SK-N-SH (cell line): ENCODE data around the gene ZFAND6. TPM values are rescaled to one million over a fixed set of nuclear protein-coding genes. Genes with fewer than 3 reads are reported as not detected.

ENCODE experiments used
- CTCF ChIA-PET: fragments of 300-600, 350-600 bp; formaldehyde crosslinking; extraction: SDS; loops from one replicate; lab custom pipeline; 2021; lab: Yijun Ruan, JAX
- POLR2A ChIA-PET: fragments of 350-600 bp; sonication (Branson Sonifier 250); formaldehyde crosslinking; extraction: SDS; loops from one replicate; lab custom pipeline; 2020; ENCODE audit warnings: antibody characterized with exemption, inconsistent platforms; lab: Yijun Ruan, JAX
- DNase-seq: peaks from one replicate; pipeline ENCODE4 v3.0.0; 2012
- H2AFZ ChIP-seq: fragments of 200-600 bp; sonication (generic); 2 replicates; pipeline ENCODE4 v1.8.1; 2016; ENCODE audit warnings: antibody characterized with exemption, mild to moderate bottlenecking, low read depth
- H3F3A ChIP-seq: fragments of 200-600 bp; sonication (generic); replicated peaks from 2 replicates; pipeline ENCODE3; 2016; ENCODE audit warnings: antibody characterized with exemption, mild to moderate bottlenecking; ENCODE audit not compliant: insufficient read depth
- H3K27ac ChIP-seq, 2 experiments: fragments of 200-500 bp in 1 of 2; fragments of 200-600 bp in 1 of 2; sonication (Bioruptor generic) in 1 of 2; sonication (generic), shearing (Covaris generic) in 1 of 2; 2 replicates each; pipeline versions ENCODE4 v1.5.1 to v1.6.1; 2014 to 2016; ENCODE audit warnings: low read depth in 2 of 2, inconsistent platforms in 1 of 2, low read length in 1 of 2, mild to moderate bottlenecking in 1 of 2, mixed read lengths in 1 of 2
- H3K27me3 ChIP-seq: fragments of 200-600 bp; sonication (generic), shearing (Covaris generic); 2 replicates; pipeline ENCODE4 v1.6.1; 2016; ENCODE audit warnings: mixed run types; ENCODE audit not compliant: insufficient read depth
- H3K36me3 ChIP-seq, 2 experiments: fragments of 200-500 bp in 1 of 2; fragments of 200-600 bp in 1 of 2; sonication (Bioruptor generic) in 1 of 2; sonication (generic) in 1 of 2; replicated peaks in 1 of 2; 2 replicates each; pipeline versions ENCODE3 to v1.5.1; 2014 to 2016; ENCODE audit warnings: low read length in 1 of 2, mild to moderate bottlenecking in 1 of 2; ENCODE audit not compliant: insufficient read depth in 2 of 2, control insufficient read depth in 1 of 2
- H3K4me1 ChIP-seq, 2 experiments: fragments of 200-500 bp in 1 of 2; fragments of 200-600 bp in 1 of 2; sonication (Bioruptor generic) in 1 of 2; sonication (generic), shearing (Covaris generic) in 1 of 2; 2 replicates each; pipeline versions ENCODE4 v1.5.1 to v1.6.1; 2014 to 2016; ENCODE audit warnings: low read depth in 1 of 2, low read length in 1 of 2, mixed run types in 1 of 2; ENCODE audit not compliant: insufficient read depth in 2 of 2, control insufficient read depth in 1 of 2
- H3K4me2 ChIP-seq: fragments of 200-600 bp; sonication (generic), shearing (Covaris generic); 2 replicates; pipeline ENCODE4 v1.6.1; 2017; ENCODE audit warnings: mixed run types
- H3K4me3 ChIP-seq, 2 experiments: fragments of 200-500 bp in 1 of 2; fragments of 200-600 bp in 1 of 2; sonication (Bioruptor generic) in 1 of 2; sonication (generic), shearing (Covaris generic) in 1 of 2; 2 replicates each; pipeline versions ENCODE4 v1.5.1 to v1.8.1; 2014 to 2016; ENCODE audit warnings: low read depth in 2 of 2, inconsistent platforms in 1 of 2, low read length in 1 of 2, mild to moderate bottlenecking in 1 of 2, mixed read lengths in 1 of 2, moderate library complexity in 1 of 2
- H3K79me2 ChIP-seq: fragments of 200-600 bp; sonication (generic); 2 replicates; pipeline ENCODE4 v1.8.1; 2017; ENCODE audit warnings: mild to moderate bottlenecking; ENCODE audit not compliant: insufficient read depth
- H3K9ac ChIP-seq: fragments of 200-600 bp; sonication (generic); 2 replicates; pipeline ENCODE4 v1.6.1; 2017; ENCODE audit warnings: mixed run types
- H3K9me2 ChIP-seq: fragments of 200-600 bp; sonication (generic); 2 replicates; pipeline ENCODE4 v1.6.1; 2017; ENCODE audit warnings: mixed run types
- H3K9me3 ChIP-seq: fragments of 200-600 bp; sonication (generic); 2 replicates; pipeline ENCODE4 v1.6.1; 2017; ENCODE audit warnings: mixed run types, mild to moderate bottlenecking, moderate library complexity
- H4K20me1 ChIP-seq: fragments of 200-600 bp; sonication (generic); 2 replicates; pipeline ENCODE4 v1.6.1; 2017; ENCODE audit warnings: mild to moderate bottlenecking, mixed run types; ENCODE audit not compliant: insufficient read depth
- CHD2 ChIP-seq: fragments of 150-350 bp; IDR thresholded peaks from 2 replicates; pipeline ENCODE4 v1.6.1; 2018; ENCODE audit warnings: low read length; ENCODE audit not compliant: partially characterized antibody
- ELF1 ChIP-seq: IDR thresholded peaks from 2 replicates; pipeline ENCODE4 v1.4.0; 2012
- EZH2phosphoT487 ChIP-seq: fragments of 200-600 bp; sonication (generic); IDR thresholded peaks from 2 replicates; pipeline ENCODE4 v1.6.1; 2017; ENCODE audit warnings: low read depth, mixed run types, mild to moderate bottlenecking, antibody characterized with exemption, moderate library complexity, borderline replicate concordance
- FOXJ3 ChIP-seq: sonication (generic); formaldehyde crosslinking; IDR thresholded peaks from 2 replicates; pipeline ENCODE4 v1.5.1; 2020; ENCODE audit warnings: mild to moderate bottlenecking, missing genetic modification reagents
- FOXM1 ChIP-seq: IDR thresholded peaks from 2 replicates; pipeline ENCODE4 v1.4.0; 2012; ENCODE audit warnings: low read depth, mild to moderate bottlenecking
- GATA2 ChIP-seq: sonication (generic); formaldehyde crosslinking; IDR thresholded peaks from 2 replicates; pipeline ENCODE4 v1.5.0; 2020; ENCODE audit warnings: mild to moderate bottlenecking, missing genetic modification reagents
- JUND ChIP-seq: IDR thresholded peaks from 2 replicates; pipeline ENCODE4 v1.4.0; 2012
- MXI1 ChIP-seq: IDR thresholded peaks from 2 replicates; pipeline ENCODE4 v1.6.1; 2012; ENCODE audit warnings: mild to moderate bottlenecking, low read depth, low read length, improper control_type of control experiment
- NFIC ChIP-seq: IDR thresholded peaks from 2 replicates; pipeline ENCODE4 v1.4.0; 2012; ENCODE audit warnings: borderline replicate concordance
- NRF1 ChIP-seq: IDR thresholded peaks from 2 replicates; pipeline ENCODE4 v1.6.1; 2012; ENCODE audit warnings: low read depth, mild to moderate bottlenecking, low read length
- POLR2AphosphoS5 ChIP-seq: IDR thresholded peaks from 2 replicates; pipeline ENCODE4 v1.6.1; 2012; ENCODE audit warnings: low read depth, low read length
- RCOR1 ChIP-seq: fragments of 150-350 bp; IDR thresholded peaks from 2 replicates; pipeline ENCODE4 v1.6.1; 2017; ENCODE audit warnings: antibody characterized with exemption, low read length
- RFX5 ChIP-seq: IDR thresholded peaks from 2 replicates; pipeline ENCODE4 v1.6.1; 2012; ENCODE audit warnings: mild to moderate bottlenecking, improper control_type of control experiment, low read length
- SMC3 ChIP-seq: IDR thresholded peaks from 2 replicates; pipeline ENCODE4 v1.6.1; 2012; ENCODE audit warnings: low read depth, low read length, improper control_type of control experiment
- TAF1 ChIP-seq: IDR thresholded peaks from 2 replicates; pipeline ENCODE4 v1.6.1; 2012; ENCODE audit warnings: low read depth, mild to moderate bottlenecking, low read length, moderate library complexity, borderline replicate concordance
- TCF12 ChIP-seq: IDR thresholded peaks from 2 replicates; pipeline ENCODE4 v1.4.0; 2012
- WGBS: methylation state at CpG from one replicate; pipeline ENCODE4 v1.1.6; 2017; ENCODE audit warnings: low lambda C conversion rate; 5-methylcytosine and 5-hydroxymethylcytosine counted together
- polyA plus RNA-seq, 3 experiments: library from polyadenylated mRNA; depleted of rRNA; stranded (reverse); fragments of >200 nt; gene quantifications; 2 replicates each; pipeline ENCODE4 v1.2.3, GENCODE V29; 2012
- TF ChIP-seq, protein P1 (sequence below): IDR thresholded peaks from 2 replicates; pipeline ENCODE4; 2012
- TF ChIP-seq, protein P2 (sequence below): IDR thresholded peaks from 2 replicates; pipeline ENCODE4 v1.6.1; 2012; ENCODE audit warnings: mild to moderate bottlenecking, low read depth, low read length, moderate library complexity
- TF ChIP-seq, protein P3 (sequence below): IDR thresholded peaks from 2 replicates; pipeline ENCODE4 v1.4.0; 2012; ENCODE audit warnings: low read depth, borderline replicate concordance

Gene ZFAND6
- polyA plus RNA-seq, 1 of the 3 experiments (the other 2 are of a cell fraction) = 90.1 TPM

DNA sequence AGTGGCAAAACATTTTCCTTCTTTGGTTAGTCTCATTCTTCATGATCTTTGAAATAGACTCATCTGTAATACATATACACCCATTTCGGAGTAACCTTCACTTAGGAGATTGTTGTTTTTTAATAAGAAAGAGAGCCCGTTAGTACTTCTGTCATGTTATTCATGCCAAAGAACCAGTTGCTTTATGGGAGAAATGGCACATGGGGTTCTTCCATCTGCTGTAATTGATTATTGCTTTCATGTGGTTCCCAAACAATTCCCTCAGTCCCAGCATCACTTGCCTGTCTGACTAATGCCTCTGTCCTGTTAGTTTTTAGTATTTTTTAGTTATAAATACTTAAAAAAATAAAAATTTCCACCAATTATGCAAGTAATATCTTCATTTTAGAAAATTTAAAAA is 59.5 kb downstream of the ZFAND6 start:
- H3K9me2 ChIP-seq = no peaks in the 10 kb centered on the region
- peaks cover 10% of the 10 kb centered on the region for H4K20me1 ChIP-seq
- POLR2A ChIA-PET = no interaction called here
- no peak overlapping the region for H3K4me2 ChIP-seq
- peaks cover 0 to 10% of the 10 kb centered on the region in 2 experiments; a peak in 2 of 4 replicates for H3K4me1 ChIP-seq
- H2AFZ ChIP-seq = no peak overlapping the region
- WGBS = 100% methylated on average over 2 of the region's 2 CpGs
- peaks cover 35% of the 10 kb centered on the region for H3K79me2 ChIP-seq
- H3K4me3 ChIP-seq = no peak overlapping the region
- no peak overlapping the region for H3K27ac ChIP-seq
- H3F3A ChIP-seq = no peaks in the 10 kb centered on the region
- H3K27me3 ChIP-seq = no peaks in the 10 kb centered on the region
- no peaks in the 10 kb centered on the region for H3K9me3 ChIP-seq
- no peak for TF ChIP-seq POLR2AphosphoS5
- TF ChIP-seq, protein P1, sequence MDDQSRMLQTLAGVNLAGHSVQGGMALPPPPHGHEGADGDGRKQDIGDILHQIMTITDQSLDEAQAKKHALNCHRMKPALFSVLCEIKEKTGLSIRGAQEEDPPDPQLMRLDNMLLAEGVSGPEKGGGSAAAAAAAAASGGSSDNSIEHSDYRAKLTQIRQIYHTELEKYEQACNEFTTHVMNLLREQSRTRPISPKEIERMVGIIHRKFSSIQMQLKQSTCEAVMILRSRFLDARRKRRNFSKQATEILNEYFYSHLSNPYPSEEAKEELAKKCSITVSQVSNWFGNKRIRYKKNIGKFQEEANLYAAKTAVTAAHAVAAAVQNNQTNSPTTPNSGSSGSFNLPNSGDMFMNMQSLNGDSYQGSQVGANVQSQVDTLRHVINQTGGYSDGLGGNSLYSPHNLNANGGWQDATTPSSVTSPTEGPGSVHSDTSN = no peak
- no peak for TF ChIP-seq RFX5
- TF ChIP-seq CHD2 = no peak
- no peak for TF ChIP-seq FOXJ3 (CRISPR knock-in tag)
- TF ChIP-seq ELF1 = no peak
- TF ChIP-seq, protein P2, sequence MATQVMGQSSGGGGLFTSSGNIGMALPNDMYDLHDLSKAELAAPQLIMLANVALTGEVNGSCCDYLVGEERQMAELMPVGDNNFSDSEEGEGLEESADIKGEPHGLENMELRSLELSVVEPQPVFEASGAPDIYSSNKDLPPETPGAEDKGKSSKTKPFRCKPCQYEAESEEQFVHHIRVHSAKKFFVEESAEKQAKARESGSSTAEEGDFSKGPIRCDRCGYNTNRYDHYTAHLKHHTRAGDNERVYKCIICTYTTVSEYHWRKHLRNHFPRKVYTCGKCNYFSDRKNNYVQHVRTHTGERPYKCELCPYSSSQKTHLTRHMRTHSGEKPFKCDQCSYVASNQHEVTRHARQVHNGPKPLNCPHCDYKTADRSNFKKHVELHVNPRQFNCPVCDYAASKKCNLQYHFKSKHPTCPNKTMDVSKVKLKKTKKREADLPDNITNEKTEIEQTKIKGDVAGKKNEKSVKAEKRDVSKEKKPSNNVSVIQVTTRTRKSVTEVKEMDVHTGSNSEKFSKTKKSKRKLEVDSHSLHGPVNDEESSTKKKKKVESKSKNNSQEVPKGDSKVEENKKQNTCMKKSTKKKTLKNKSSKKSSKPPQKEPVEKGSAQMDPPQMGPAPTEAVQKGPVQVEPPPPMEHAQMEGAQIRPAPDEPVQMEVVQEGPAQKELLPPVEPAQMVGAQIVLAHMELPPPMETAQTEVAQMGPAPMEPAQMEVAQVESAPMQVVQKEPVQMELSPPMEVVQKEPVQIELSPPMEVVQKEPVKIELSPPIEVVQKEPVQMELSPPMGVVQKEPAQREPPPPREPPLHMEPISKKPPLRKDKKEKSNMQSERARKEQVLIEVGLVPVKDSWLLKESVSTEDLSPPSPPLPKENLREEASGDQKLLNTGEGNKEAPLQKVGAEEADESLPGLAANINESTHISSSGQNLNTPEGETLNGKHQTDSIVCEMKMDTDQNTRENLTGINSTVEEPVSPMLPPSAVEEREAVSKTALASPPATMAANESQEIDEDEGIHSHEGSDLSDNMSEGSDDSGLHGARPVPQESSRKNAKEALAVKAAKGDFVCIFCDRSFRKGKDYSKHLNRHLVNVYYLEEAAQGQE = no peak
- TF ChIP-seq RCOR1 = no peak
- TF ChIP-seq MXI1 = no peak
- no peak for TF ChIP-seq FOXM1
- TF ChIP-seq JUND = no peak
- no peak for TF ChIP-seq GATA2 (CRISPR knock-in tag)
- TF ChIP-seq TAF1 = no peak
- no peak for TF ChIP-seq NFIC
- TF ChIP-seq, protein P3, sequence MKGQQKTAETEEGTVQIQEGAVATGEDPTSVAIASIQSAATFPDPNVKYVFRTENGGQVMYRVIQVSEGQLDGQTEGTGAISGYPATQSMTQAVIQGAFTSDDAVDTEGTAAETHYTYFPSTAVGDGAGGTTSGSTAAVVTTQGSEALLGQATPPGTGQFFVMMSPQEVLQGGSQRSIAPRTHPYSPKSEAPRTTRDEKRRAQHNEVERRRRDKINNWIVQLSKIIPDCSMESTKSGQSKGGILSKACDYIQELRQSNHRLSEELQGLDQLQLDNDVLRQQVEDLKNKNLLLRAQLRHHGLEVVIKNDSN = no peak
- TF ChIP-seq TCF12 = no peak
- TF ChIP-seq EZH2phosphoT487 = no peak
- no peak for TF ChIP-seq NRF1
- TF ChIP-seq SMC3 = no peak
- CTCF ChIA-PET = interaction anchor here (0.6 kb wide), 1 partner anchor 1542 kb away, joined by 3 read pairs; no protein-coding TSS in a partner anchor
- no peak overlapping the region for H3K9ac ChIP-seq
- DNase-seq = no peak
- peaks cover 19 to 26% of the 10 kb centered on the region in 2 experiments for H3K36me3 ChIP-seq
